HepG2 (cell line): ENCODE measurements around the gene ANXA3.

Experiments
- ATF3 ChIP-seq: sonication (generic); formaldehyde crosslinking; IDR thresholded peaks from 2 replicates; pipeline ENCODE4 v1.4.0; 2020; ENCODE audit warnings: missing genetic modification reagents
- BCL3 ChIP-seq: sonication (generic); formaldehyde crosslinking; IDR thresholded peaks from 2 replicates; pipeline ENCODE4 v1.5.1; 2020; ENCODE audit warnings: mild to moderate bottlenecking, missing genetic modification reagents, moderate library complexity
- TAF15 ChIP-seq: fragments of 200-400 bp; formaldehyde crosslinking; IDR thresholded peaks from one replicate; pipeline ENCODE4 v1.6.1; 2018; ENCODE audit warnings: mild to moderate bottlenecking, low read depth, low read length; ENCODE audit not compliant: poor library complexity, severe bottlenecking
- ZNF740 ChIP-seq: sonication (generic); formaldehyde crosslinking; IDR thresholded peaks from 2 replicates; pipeline ENCODE4 v1.4.0; 2020; ENCODE audit warnings: missing genetic modification reagents

- no peak for TF ChIP-seq ZNF740
- no peak for TF ChIP-seq ATF3 (CRISPR knock-in tag)
- TF ChIP-seq BCL3 (CRISPR knock-in tag) = no peak
- TF ChIP-seq TAF15 = no peak
Observed at GRCh38 chr4:78553529-78554060, 2.0 kb downstream of the ANXA3 start.
